ENCODE measurements around the gene ZNF280D. TPM values are rescaled to one million over a fixed set of nuclear protein-coding genes. Genes with fewer than 3 reads are reported as not detected.

ZNF280D gene, protein sequence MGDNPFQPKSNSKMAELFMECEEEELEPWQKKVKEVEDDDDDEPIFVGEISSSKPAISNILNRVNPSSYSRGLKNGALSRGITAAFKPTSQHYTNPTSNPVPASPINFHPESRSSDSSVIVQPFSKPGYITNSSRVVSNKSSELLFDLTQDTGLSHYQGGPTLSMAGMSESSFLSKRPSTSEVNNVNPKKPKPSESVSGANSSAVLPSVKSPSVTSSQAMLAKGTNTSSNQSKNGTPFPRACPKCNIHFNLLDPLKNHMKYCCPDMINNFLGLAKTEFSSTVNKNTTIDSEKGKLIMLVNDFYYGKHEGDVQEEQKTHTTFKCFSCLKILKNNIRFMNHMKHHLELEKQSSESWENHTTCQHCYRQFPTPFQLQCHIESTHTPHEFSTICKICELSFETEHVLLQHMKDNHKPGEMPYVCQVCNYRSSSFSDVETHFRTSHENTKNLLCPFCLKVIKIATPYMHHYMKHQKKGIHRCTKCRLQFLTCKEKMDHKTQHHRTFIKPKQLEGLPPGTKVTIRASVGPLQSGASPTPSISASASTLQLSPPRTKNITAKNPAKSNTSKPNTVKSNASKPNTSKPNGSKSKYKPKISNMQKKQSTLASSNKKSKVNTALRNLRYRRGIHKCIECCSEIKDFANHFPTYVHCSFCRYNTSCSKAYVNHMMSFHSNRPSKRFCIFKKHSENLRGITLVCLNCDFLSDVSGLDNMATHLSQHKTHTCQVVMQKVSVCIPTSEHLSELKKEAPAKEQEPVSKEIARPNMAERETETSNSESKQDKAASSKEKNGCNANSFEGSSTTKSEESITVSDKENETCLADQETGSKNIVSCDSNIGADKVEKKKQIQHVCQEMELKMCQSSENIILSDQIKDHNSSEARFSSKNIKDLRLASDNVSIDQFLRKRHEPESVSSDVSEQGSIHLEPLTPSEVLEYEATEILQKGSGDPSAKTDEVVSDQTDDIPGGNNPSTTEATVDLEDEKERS
- total RNA-seq, result 96.2 TPM

DNA sequence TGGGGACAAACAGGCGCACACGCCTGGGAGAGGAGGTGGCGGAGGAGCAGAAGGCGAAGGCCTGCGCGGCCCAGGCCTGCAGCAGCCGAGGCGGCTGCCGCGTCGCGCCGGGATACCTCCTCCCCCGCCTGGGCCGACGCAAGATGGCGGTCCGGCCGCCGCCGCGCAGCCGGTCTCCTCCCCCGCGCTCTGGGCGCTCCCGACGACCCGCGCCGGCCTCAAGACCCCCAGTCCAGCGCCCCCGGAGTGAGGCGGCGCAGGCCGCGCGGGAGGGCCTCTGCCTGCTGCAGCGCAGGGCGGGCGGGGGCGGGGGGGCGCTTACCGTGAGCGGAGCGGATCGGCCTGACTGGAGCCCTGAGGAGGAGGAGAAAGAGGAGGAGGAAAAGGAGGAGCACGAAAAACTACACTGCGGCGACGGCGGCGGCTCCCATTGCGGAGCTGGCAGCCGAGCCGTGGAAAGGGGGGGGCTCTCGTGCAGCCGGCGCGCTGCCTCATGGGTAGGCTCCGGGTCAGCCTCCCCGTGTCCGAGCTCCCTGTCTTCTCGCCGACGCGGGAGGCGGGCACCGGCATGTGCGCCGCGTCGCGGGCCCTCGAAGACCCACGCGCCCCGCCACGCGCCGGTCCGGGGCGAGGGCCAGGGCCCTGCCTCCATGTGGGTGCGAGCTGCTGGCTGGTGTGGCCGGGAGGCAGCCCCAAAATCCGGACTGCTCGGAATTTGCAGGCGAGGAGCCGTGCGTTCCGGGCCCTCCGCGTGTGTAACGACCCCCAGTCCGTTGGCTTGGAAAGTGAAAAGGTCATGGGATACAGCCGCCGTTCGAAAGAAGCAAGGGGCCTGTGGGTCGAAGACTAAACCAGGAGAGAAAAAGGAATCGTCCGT, at the start of gene ZNF280D:
TSS of gene ZNF280D (minus strand) at position 374 of the 877 bp plus-strand sequence. CDS start 26,400 bp downstream, outside the sequence.

Small RNA genes within 50 kb of the gene (small RNA-seq; reads per million reads assigned to genes)
- not detected for gene RF00019

Other genes starting within 250 kb of the ZNF280D start
- 125 TPM for gene TCF12, start 185.1 kb upstream of the ZNF280D start, total RNA-seq

Data from diencephalon (tissue), 1 donor.